ENCODE measurements around the gene DSCAML1. TPM values are rescaled to one million over a fixed set of nuclear protein-coding genes. Genes with fewer than 3 reads are reported as not detected.

Gene DSCAML1
- total and polyA plus RNA-seq, 9 of the 15 experiments (the other 6 are each of a cell fraction or from before 2014, with no cell fraction given), result not detected

- TF ChIP-seq, protein P1, sequence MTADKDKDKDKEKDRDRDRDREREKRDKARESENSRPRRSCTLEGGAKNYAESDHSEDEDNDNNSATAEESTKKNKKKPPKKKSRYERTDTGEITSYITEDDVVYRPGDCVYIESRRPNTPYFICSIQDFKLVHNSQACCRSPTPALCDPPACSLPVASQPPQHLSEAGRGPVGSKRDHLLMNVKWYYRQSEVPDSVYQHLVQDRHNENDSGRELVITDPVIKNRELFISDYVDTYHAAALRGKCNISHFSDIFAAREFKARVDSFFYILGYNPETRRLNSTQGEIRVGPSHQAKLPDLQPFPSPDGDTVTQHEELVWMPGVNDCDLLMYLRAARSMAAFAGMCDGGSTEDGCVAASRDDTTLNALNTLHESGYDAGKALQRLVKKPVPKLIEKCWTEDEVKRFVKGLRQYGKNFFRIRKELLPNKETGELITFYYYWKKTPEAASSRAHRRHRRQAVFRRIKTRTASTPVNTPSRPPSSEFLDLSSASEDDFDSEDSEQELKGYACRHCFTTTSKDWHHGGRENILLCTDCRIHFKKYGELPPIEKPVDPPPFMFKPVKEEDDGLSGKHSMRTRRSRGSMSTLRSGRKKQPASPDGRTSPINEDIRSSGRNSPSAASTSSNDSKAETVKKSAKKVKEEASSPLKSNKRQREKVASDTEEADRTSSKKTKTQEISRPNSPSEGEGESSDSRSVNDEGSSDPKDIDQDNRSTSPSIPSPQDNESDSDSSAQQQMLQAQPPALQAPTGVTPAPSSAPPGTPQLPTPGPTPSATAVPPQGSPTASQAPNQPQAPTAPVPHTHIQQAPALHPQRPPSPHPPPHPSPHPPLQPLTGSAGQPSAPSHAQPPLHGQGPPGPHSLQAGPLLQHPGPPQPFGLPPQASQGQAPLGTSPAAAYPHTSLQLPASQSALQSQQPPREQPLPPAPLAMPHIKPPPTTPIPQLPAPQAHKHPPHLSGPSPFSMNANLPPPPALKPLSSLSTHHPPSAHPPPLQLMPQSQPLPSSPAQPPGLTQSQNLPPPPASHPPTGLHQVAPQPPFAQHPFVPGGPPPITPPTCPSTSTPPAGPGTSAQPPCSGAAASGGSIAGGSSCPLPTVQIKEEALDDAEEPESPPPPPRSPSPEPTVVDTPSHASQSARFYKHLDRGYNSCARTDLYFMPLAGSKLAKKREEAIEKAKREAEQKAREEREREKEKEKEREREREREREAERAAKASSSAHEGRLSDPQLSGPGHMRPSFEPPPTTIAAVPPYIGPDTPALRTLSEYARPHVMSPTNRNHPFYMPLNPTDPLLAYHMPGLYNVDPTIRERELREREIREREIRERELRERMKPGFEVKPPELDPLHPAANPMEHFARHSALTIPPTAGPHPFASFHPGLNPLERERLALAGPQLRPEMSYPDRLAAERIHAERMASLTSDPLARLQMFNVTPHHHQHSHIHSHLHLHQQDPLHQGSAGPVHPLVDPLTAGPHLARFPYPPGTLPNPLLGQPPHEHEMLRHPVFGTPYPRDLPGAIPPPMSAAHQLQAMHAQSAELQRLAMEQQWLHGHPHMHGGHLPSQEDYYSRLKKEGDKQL (CRISPR knock-in tag; IDR thresholded peaks at IDR 0.05; ENCODE audit: borderline replicate concordance), result no peak
- peak; percentile 44; the same call in 1 of the 2 replicates for TF ChIP-seq CC2D1A (IDR thresholded peaks at IDR 0.05)
- TF ChIP-seq BMI1 (IDR thresholded peaks at IDR 0.05; ENCODE audit: low read length), result no peak
- no peak for TF ChIP-seq MLX (CRISPR knock-in tag; conservative IDR thresholded peaks at IDR 0.05)
- TF ChIP-seq SIRT6 (IDR thresholded peaks at IDR 0.05; ENCODE audit: low read depth, low read length), result no peak
- no peak for TF ChIP-seq ZNF311 (CRISPR knock-in tag; IDR thresholded peaks at IDR 0.05)
- no peak for TF ChIP-seq ADNP (tag; IDR thresholded peaks at IDR 0.05)
- TF ChIP-seq ZNF444 (CRISPR knock-in tag; IDR thresholded peaks at IDR 0.05), result no peak
- no peak for TF ChIP-seq ZNF224 (CRISPR knock-in tag; IDR thresholded peaks at IDR 0.05)
- no peak for TF ChIP-seq FOSL1 (tag; conservative IDR thresholded peaks at IDR 0.05)
- no peak for TF ChIP-seq SIN3A (IDR thresholded peaks at IDR 0.05; ENCODE audit: borderline replicate concordance in 2 of 2, control insufficient read depth in 1 of 2, low read depth in 2 of 2, low read length in 2 of 2)
- TF ChIP-seq MAX (CRISPR knock-in tag; IDR thresholded peaks at IDR 0.05), result no peak
- TF ChIP-seq DDX20 (tag; IDR thresholded peaks at IDR 0.05; ENCODE audit: low read depth), result no peak
- TF ChIP-seq ZNF3 (CRISPR knock-in tag; IDR thresholded peaks at IDR 0.05), result no peak
- no peak for TF ChIP-seq BDP1 (IDR thresholded peaks at IDR 0.05; ENCODE audit: insufficient read depth, insufficient read length)
- TF ChIP-seq, protein P2, sequence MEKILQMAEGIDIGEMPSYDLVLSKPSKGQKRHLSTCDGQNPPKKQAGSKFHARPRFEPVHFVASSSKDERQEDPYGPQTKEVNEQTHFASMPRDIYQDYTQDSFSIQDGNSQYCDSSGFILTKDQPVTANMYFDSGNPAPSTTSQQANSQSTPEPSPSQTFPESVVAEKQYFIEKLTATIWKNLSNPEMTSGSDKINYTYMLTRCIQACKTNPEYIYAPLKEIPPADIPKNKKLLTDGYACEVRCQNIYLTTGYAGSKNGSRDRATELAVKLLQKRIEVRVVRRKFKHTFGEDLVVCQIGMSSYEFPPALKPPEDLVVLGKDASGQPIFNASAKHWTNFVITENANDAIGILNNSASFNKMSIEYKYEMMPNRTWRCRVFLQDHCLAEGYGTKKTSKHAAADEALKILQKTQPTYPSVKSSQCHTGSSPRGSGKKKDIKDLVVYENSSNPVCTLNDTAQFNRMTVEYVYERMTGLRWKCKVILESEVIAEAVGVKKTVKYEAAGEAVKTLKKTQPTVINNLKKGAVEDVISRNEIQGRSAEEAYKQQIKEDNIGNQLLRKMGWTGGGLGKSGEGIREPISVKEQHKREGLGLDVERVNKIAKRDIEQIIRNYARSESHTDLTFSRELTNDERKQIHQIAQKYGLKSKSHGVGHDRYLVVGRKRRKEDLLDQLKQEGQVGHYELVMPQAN (IDR thresholded peaks at IDR 0.05; ENCODE audit: borderline replicate concordance), result peak; percentile 72; the same call in 1 of the 2 replicates
- peak; percentile 88 for TF ChIP-seq MYNN (IDR thresholded peaks at IDR 0.05)
- no peak for TF ChIP-seq MYNN (CRISPR knock-in tag; IDR thresholded peaks at IDR 0.05)
- TF ChIP-seq ZNF184 (CRISPR knock-in tag; IDR thresholded peaks at IDR 0.05), result no peak
- TF ChIP-seq ZNF583 (CRISPR knock-in tag; IDR thresholded peaks at IDR 0.05), result no peak
- peak; percentile 27 for TF ChIP-seq POLR2B (IDR thresholded peaks at IDR 0.05; ENCODE audit: low read depth, partially characterized antibody)
These were observed 12.4 kb upstream of the DSCAML1 start (continued) for GRCh38 chr11:117809236-117810055.

All from K562 (cell line).